CD4-positive, alpha-beta T cell treated with Interferon alpha-2 for 1 hour (primary cell): ENCODE results near the gene NAP1L1.

Source experiments
- DNase-seq, 2 donors: peaks; one replicate each; pipeline ENCODE4 v3.0.0-alpha.2; 2020 to 2022

Gene NAP1L1

DNA sequence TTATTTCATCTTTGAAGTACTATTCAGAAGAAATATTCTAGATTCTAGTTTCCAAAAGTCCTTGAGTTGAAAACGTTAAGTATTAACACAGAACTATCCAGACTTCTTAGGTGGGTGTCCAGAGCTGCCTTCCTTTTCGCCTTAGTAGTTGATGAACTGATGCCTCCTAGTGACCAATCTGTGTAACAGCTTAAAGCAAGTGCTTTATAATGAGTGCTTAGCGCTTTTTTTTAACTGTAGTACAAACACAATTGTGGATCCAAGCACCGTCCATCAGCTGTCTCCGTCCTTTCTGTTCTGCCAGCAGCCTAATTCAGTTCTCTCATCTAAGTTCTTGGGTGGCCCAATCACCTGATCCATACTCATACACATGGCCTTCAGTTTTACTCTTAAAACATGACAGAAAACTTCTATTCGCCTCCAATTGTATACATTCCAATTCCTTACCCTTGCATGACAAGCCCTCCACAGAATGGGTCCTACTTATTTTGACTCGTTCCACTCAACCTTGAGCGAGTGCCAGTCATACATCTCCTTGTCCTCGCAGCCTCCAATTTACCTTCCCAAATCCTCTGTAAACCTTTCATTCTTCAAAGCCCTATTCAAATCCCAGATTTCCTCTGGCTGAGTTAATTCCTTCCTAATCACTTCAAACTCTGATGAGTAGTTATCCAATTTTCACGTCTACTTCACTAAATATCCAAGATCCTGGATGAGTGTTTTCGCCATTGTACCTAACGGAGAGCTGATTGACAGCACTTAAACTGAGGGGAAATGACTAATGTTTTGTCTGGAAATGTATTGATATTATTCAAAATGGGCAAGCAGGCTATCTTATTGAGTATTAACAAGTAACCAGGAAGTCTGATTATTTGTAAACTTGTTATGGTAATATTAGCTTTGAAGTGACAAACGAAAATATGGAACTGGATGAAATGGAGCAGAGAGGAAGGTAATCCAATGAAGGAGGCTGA, 47.1 kb downstream of the NAP1L1 start:
- DNase-seq: peak; percentile 44 to 78

DNA sequence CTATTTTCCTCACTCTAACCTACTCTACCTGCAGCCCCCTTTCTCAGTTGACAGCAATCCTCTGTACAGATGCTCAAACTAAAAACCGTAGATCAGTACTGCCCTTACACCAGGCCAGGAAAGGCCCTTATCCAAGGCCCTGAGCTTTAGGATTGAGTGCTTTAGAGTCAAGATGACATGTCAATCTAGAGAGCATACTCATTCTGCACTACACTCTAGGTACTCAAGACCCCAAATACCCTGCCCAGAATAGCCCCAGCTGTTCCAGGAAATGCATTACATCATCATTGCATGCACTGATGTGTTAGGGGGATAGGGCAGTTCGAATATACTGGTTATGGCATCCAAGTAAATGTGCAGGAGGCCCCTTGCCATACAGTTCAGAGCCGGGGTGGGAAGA, 49.4 kb downstream of the NAP1L1 start:
- no peak for DNase-seq

DNA sequence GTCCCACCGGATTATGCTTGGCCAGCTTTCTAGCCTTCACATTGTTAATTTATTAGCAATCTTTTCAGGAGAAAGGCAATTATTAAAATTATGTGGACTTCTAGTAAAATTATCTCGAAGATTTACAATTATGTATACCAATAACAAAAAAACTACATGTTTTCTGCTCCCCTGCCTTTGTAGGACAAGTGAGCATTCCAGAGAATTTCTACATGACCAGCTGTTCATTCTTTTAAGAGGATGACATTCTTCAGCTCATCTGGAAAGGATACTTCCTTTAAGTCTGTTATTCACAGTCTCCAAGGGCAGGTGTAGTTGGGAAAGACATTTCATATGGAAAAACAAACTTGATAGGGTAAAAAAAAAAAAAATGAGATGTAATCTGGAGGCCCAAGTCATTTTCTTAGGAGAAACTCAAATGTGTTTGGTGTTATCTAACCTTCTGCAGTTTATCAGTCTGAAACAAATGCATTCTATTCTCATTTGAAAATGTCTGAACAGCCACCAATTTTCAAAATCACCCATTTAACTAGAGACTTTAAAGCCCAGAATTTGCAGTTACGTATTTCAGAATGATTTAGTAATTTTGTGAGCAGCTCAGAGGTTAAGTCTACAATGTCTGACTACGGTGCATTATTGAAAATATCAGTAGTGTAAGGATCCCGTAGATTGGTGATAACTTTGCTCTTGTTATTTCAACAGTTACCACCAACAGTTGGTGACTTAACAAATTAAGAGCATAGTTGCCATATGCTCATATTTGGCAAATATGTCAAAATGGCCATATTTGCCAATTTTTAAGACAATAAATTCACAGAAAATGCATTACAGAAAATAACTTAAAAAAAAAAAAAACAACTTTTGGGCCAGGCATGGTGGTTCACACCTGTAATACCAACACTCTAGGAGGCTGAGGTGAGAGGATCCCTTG, 51.1 kb downstream of the NAP1L1 start:
- DNase-seq: no peak

DNA sequence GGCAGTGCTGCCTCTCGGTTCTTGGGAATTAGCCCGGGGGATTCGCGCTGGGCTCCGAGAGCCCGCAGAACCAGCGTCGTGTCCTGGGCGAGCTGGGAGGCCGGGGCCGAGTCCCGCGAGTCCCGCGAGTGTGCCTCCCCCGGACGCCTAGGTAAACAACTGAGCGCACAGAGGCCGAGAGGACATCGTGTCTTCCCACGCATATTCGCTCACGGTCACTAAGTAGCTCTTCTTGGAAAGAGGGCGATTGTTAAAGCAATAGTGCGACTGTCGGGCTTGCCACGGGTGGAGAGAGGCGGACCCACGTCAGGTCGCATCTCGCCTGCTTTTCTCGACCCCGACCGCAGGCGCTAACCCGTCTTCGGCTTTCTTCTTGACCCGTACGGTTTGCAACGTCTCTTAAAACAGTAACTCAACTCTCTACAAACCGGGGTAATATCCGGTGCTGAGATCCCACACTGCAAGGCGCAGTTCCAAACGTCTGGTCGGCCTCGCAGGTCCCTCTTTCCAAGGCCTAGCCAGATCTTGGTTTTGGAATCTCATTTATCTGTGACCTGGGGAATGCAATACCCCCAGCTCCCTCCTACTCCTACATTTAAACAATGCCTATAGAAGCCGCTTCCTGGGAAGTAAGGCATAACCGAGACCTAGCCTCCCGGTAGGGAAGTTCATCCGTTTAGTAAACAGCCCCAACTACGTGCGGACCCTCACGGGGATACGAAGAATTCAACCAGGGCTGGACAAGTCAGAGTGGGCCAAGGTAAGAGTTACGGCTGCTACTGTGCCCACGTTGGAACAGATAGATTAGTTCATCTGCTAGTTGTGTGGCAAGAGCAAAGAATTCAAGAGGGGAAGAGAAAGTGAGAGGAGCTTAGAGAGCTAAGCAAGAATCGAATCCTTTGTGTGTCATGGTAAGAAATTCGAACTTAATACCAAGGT, 52.2 kb downstream of the NAP1L1 start:
- DNase-seq: peak; percentile 33 to 50

DNA sequence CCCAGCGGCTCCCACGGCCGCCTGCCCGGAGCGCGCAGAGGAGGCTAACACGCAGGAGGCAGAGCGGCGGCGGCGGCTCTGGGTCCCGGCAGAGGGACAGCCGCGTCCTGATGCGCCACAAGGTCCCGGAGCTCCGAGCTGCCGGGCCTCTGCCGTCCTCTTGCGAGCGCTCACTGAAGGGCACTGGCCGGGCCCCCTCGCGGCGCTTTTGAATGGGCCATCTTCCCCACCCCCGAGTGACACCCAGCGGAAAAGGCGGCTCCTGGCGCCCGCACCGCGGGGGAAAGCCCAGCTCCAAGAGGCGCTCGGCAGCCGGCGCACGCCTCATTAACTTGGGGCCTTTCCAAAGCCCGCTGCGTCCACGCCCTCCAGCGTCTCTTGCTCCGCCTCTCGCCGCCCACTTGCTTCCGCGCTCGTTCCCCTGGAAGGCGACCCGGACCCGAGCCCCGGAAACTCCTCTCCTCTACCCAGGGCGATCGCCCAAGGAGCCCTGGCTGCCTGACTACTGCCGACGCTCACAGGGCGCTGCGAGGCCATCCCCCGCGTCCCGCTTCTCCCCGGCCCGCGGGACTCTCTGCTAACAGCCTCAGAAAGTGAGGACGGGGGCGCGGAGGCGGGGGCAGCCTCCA, 53.0 kb downstream of the NAP1L1 start, which contains the start of gene PHLDA1:
PHLDA1 (minus strand) TSS at position 363 of the 629 bp plus-strand sequence.
- DNase-seq: peak; percentile 90 to 95

DNA sequence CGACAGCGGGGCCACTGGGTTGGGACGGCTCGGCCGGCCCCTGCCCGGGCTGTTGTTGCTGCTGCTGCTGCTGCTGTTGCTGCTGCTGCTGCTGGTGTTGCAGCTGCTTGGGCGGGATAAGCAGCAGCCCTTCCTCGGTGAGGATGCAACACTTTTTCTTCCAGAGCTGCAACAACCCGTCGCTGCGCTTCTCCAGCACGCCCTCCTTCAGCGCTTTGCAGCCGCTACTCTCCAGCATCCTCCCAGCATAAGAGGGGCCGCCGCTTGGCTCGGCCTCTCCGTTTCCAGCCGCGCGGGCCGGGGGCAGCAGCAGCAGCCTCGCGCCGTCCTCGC, 53.4 kb downstream of the NAP1L1 start:
- no peak for DNase-seq

DNA sequence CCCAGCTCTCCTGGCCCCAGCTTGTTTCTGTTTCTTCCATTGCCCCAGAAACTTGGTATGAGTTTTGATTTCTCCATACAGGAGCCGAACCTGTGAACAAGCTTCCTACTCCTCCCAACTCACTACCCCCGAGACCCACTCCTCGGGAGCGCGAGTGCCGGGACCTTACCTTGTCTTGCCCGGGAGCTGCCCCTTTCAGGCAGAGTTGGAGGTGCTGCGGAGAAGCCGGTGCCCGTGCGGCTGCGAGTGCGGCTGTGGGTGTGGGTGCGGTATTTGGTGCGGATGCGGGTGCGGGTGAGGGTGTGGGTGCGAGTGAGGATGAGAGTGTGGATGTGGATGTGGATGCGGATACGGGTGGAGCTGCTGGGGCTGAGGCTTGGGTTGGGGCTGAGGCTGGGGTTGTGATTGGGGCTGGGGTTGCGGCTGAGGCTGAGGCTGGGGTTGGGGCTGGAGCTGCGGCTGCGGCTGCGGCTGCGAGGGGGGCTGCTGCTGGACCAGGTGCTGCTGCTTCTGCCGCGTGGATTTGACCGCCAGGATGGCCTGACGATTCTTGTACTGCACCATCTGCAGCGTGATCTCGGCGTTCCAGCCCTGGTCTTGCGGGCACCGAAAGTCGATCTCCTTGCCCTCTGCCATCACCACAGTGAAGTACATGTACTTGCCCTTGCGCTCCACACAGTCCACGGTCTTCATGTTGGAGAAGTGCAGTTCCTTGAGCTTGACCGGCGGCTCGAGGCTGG, 54.0 kb downstream of the NAP1L1 start:
- DNase-seq: peak; percentile 42 to 66

DNA sequence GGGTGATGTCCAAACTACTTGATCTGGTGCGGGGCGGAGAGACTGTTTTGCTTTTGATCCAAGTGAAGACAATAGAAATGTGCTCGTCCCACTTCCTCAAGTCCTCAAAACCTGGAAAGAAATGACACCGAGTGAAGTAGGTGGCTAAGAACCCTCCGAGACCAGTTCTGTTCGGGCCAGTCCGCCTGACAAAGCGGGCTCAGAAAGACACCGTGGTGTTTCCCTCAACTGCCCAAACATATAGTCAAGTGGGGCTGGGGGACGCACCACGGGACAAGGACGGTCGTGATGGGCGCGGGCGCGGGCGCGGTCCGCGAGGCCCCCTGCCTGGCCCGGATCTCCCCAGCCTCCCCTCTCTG, 54.5 kb downstream of the NAP1L1 start:
- no peak for DNase-seq

DNA sequence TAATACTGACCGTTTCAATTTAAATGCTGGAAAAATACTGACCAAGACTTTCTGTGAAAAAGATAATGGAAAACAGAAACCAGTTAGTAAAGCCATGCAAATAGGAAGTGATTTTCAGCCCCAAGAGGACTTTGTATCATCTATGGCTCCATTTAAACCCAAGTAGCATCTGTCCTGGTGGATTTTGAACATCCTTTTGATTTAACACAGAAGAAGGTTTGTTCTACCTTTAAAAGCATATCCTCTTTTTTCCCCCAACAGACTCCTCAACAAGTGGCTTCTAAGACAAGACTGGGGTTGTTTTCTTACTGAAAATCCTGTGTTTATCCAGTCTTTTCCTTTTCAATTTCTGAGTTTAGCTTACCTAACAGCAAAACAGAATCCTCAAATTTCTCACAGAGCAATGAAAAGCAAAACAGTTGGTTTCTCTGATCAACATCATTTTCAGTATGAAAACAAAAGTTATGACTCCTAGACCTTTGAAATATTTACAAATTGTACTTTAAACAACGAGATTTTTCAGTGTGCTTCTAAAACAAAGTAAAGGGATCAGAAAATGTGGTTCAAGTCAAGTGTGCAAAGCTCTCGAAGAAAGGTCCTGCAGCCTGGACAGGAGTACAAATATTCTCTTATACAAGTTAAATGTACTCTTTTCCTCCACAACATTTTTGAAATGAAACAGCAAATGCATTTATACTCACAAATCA, 55.8 kb downstream of the NAP1L1 start:
- no peak for DNase-seq

DNA sequence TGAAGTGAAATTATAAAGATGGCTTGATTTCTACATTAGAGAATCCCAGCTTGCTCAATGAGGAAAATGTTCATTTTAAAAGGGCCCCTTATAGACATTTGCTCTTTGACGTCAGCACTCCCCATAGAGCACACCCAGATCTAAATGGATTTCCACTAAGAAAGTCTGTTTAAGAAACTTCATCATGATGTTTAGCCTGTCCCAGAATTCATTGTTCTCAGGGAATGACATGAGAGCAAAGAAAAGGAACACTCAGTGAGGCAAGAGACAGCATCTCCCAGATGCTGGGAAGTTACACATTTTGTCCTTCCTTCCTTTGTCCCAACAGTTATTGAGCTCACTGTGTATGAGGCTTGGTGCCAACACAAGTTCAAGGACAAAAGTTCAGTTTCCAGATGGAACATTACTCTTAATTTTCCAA, 57.8 kb downstream of the NAP1L1 start:
- DNase-seq: no peak

DNA sequence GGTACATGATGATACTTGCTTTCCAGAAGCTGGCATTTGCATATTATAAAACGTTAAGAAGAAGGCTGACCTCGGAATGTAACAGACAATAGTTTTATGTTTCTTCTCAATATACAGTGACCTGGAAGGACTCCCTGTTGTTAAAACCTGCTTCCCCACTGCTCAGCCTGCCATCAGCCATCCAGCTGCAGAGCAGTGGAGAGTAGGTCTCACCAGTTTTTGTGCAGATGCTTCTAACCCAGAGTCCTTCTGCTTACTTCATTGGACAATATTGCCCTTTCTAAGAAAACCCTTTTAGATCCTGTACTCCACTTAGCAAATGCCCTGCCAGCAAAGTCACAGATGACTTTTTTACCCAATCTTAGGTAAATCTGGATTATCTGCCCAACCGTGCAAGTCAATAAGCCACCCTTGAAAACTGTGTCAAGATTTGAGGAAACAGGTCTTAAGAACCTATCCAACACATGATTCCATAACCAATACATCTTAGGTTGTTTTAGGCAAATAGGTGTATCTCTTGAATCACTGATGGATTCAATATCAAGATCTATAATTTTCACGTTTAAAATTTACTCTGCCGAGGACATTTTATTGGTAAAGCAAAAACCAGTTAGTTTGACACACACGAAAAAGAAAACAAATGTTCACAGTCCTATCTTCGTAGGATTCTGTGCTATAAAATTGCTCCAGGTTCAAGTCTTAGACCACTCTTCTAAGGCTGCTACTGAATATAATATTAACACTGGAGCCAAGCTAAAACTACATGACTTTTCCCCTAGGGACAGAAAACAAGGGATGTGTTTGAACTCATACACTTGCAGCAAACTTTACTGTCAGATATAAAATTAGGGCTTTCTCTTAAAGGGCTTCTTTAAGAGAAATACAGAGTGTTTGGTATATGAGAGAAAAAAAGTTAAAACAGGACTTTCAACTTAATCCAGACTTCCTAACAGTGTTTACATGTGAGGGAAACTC, 58.6 kb downstream of the NAP1L1 start:
- DNase-seq: no peak

DNA sequence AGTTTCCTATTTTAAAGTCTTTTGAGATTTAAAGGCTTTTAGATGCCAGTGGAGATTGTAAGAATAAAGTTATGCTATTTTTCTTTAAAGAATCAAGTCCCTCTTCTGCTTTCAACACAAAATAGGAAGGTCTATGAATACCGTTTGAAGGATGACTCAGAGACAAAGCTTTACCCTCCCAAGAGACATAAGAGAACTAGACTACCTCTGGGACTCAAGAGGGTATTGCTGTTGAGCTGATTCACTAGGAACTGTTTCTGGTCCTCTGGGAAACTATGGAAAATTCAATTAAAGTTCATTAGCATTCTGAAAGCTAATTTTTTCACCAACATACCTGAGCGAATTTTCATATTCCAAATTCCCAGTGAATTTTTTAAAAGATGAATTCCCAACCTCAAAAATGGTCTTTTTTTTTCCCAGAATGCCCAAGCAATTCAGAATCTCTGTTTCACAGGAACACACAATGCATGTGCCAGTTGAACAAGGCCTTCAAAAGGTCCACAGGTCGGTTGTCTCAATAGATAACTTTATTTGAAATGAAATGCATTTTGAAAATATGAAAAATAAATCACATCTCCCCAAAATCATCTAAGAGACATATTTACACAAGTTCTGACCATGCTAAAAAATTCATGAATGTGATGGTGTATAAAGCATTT, 59.4 kb downstream of the NAP1L1 start:
- no peak for DNase-seq

DNA sequence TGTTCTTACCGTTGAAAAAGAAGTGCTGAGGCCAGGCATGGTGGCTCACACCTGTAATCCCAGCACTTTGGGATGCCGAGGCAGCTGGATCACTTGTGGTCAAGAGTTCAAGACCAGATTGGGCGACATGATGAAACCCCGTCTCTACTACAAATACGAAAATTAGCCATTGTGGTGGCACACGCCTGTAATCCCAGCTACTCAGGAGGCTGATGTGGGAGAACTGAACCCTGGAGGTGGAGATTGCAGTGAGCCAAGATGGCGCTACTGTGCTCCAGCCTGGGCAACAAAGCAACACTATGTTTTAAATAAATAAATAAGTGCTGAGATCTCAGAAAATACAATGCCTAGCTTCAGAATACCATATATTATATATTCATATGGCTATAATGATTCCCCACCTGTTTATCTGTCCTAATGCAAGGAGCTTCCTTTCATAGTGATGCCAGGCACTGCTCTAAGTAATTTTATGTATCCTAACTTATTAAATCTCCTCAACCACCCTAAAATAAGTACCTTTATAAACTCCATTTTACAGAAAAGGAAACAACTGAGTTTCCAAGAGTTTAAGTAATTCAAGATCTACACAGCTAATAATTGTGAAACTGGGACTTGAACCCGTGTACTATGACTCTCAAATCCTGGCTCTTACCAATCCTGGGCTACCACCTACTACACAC, 60.2 kb downstream of the NAP1L1 start:
- DNase-seq: no peak

DNA sequence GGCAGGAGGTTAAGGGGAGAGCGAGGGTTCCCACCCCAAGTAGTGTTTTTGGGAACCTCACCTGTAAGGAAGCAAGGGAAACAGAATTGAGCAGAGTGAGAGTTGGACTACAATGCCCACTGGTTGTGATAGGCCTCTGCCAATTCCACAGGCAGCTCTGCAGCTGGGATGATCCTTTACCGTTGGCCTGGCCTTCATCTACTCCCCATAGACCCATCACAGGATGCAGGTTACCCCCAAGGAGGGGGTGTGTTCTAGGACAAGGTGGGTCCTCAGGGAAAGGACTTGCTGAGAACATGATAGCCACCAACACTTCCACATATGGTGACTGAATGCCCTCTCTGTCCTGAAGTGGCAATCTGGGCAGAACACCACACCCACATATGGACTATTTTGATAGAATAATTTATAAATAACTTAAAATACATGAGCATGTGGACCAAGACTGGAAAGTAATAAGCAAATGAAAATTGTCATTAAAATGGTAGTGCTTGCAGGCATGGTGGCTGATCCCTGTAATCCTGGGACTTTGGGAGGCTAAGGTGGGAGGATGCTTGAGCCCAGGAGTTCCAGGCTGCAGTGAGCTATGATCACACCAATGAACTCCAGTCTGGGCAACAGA, 61.3 kb downstream of the NAP1L1 start:
- no peak for DNase-seq

DNA sequence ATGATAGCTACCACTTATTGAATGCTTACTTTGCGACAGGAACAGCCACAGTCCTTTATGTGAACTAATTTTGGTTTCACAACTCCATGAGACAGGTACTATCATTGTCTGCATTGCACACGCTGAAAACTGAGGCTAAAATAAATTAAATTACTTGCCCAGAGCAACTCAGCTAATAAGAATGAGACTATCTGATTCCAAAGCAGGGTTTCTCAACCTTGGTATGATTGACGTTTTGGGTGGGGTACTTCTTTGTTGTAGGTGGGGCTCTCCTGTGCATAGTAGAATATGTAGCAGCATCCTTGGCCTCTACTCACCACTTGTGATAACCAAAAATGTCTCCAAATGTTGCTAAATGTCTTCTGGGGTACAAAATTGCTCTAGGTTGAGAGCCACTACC, 62.0 kb downstream of the NAP1L1 start:
- no peak for DNase-seq

DNA sequence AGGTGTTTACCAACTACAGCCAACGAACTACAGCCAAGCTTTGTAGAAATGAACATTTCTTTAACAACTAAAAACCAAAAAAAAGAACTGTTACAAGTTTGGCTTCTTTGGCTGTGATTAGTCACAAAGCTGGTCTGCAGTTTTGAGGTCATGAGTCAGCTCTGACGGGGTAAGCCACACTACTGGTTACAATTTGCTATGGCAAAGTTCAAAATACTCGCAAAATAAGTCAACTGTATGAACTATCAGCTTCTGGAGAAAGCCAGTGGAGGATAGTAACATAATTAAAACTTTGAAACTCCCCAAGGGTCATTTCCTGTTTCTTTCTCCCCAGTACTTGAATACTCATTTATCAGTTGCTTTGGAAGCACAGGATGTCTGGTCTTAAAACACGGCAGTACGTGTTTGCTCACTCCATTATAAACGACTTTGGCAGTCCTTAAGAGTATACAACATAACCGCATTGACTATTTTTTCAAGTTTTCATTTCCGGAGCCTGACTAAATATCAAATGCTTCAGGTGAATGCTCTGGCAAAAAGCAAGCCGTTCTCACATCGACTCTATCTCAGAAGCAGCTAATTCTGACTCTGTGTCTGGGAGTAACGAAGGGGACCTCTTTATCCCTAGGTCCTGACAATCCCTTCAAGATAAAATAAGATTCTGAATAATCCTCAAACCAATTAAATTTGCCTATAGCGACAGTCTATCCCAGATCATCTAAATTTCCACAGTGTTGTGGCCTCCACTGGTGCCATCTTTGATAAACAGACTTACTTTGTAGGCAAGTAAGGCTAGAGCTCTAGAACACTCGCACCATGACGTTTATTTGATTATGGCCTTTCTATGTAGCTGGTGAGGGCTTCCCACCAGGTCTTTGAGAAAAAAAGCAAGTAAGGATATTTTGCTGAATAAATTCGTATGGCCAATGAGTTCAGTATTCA, 63.5 kb downstream of the NAP1L1 start:
- DNase-seq: peak; percentile 71 to 76

DNA sequence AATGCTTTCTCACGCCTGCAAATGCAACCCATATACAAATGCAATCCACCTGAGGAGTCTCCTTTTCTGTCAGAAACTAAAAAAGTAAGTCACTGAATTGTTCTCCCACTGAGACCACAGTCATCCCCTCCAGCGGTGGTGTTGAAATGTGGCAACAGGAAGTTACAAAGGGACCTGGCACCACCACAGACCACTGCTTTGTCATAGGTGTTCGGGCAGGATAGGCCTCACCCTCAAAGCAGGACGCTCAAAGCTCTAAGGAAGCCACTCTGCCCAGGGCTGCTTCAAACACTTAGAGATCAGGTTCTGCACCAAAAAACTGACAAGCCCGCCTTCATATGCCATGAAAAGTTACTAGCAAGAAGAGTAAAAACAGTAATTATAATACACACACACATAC, 64.2 kb downstream of the NAP1L1 start:
- peak; percentile 70 to 76 for DNase-seq
